Stimulated activated naive CD8-positive, alpha-beta T cell treated with anti-CD3 and anti-CD28 coated beads, Interleukin-15, Interleukin-2, amounts not matched to agents 100 U/mL and 50 U/mL, for 24 hours (primary cell): ENCODE data around the gene NXN.
A peak's percentile ranks its signal among the peaks of the same experiment; 100 is the strongest.
"Not testable (repeated sequence)": the region's sequence is repeated elsewhere in the genome, so short reads cannot be mapped to it uniquely, and the experiment has no call there.

ENCODE experiments used
- ATAC-seq: fragments of 150-1000 bp; cut with Tn5 transposase; one replicate; pipeline ENCODE4 v1.10.0; 2021
- DNase-seq: peaks from one replicate; pipeline ENCODE4 v3.0.0; 2021

NXN gene

GRCh38 chr17:887551-888209 is 91.9 kb downstream of the NXN start:
- no peak for ATAC-seq

GRCh38 chr17:885971-886571 is 93.5 kb downstream of the NXN start:
- DNase-seq (no peak), ATAC-seq (no peak)

More at GRCh38 chr17:887551-888209, 91.9 kb downstream of the NXN start:
- DNase-seq, result no peak

GRCh38 chr17:883586-883962 is 96.0 kb downstream of the NXN start:
- no peak for DNase-seq
- no peak for ATAC-seq

GRCh38 chr17:882827-883585 is 96.6 kb downstream of the NXN start:
- no peak for DNase-seq
- no peak for ATAC-seq

- DNase-seq (no peak), ATAC-seq (no peak)
These were observed 97.8 kb downstream of the NXN start for GRCh38 chr17:881778-882177.

GRCh38 chr17:880443-881269 is 98.9 kb downstream of the NXN start:
- ATAC-seq (no peak), DNase-seq (no peak)

GRCh38 chr17:879546-880442 is 99.8 kb downstream of the NXN start:
- peak; percentile 49 for ATAC-seq
- DNase-seq, result peak; percentile 62

GRCh38 chr17:877630-878029 is 101.9 kb downstream of the NXN start:
- DNase-seq, result no peak
- ATAC-seq, result no peak

GRCh38 chr17:876272-876671 is 103.3 kb downstream of the NXN start:
- ATAC-seq, result peak; percentile 52
- peak; percentile 5 for DNase-seq

- DNase-seq, ATAC-seq: not testable (repeated sequence)
These were observed 105.0 kb downstream of the NXN start for GRCh38 chr17:874590-874989.

- ATAC-seq (no peak), DNase-seq (no peak)
These were observed 106.7 kb downstream of the NXN start for GRCh38 chr17:872855-873254.

- no peak for ATAC-seq
- DNase-seq, result no peak
These were observed 107.6 kb downstream of the NXN start for GRCh38 chr17:871751-872519.

- ATAC-seq (no peak), DNase-seq (no peak)
These were observed 109.7 kb downstream of the NXN start for GRCh38 chr17:869567-870525.

GRCh38 chr17:869086-869485 is 110.5 kb downstream of the NXN start:
- DNase-seq, result no peak
- no peak for ATAC-seq

GRCh38 chr17:867896-868489 is 111.6 kb downstream of the NXN start:
- ATAC-seq, result no peak
- no peak for DNase-seq

GRCh38 chr17:867238-867637 is 112.3 kb downstream of the NXN start:
- DNase-seq, ATAC-seq: not testable (repeated sequence)

GRCh38 chr17:866568-867103 is 112.9 kb downstream of the NXN start:
- ATAC-seq (no peak), DNase-seq (no peak)

GRCh38 chr17:864315-864714 is 115.3 kb downstream of the NXN start:
- ATAC-seq (no peak), DNase-seq (no peak)

- ATAC-seq (no peak), DNase-seq (no peak)
These were observed 115.7 kb downstream of the NXN start for GRCh38 chr17:863880-864279.
